ENCODE results near the gene LRRC8C. TPM values are rescaled to one million over a fixed set of nuclear protein-coding genes. Genes with fewer than 3 reads are reported as not detected.

LRRC8C gene
- total and polyA plus RNA-seq, 11 donors = 3.2 to 16.3 (median 9.2) TPM

DNA sequence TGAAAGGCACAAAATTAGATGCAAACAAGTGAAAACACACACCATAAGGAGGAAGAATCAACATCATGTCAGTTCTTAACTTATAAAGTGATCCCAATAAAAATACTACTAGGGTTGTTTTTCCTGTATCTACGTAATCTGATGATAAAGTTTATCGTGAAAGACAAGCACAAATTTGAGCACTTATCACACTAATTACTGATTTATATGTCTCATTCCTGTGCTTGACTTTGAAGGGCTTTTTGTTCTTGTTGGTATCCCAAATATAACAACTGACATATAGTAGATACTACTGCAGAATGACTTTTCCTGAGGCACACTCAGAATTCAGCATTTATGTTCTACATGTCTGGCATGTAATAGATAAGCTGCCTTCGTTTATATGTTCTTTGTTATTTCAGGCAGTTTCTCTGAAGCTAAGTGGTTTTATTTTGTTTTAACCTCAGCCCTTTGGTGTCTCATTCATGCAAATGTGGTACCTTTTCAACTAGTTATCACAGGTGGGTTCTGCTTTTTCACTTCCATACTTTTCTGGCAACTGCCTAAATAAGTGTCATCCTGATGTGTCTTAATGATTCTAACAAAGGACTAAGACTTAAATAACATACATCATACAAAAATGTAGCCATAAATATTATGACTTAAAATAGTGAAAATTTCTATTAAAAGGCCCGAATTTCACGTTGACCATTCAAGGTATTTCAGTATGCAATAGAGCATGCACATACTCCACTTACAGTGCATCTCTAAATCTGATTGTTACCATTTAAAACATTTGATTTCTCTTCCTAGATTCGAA lies 73.2 kb downstream of the LRRC8C start:
- ATAC-seq (no peak), DNase-seq (no peak)
- Histone ChIP-seq H3K4me1 (peaks cover 0 to 49% (median 13%) of the 10 kb centered on the region in 12 donors), H3K4me3 (no peak overlapping the region), H3K27ac (peak overlapping the region in 2 of 12 donors; percentile 23 to 71), H3K9me3 (no peaks in the 10 kb centered on the region), H3K27me3 (no peaks in the 10 kb centered on the region), H3K36me3 (peaks cover 0 to 16% (median 0%) of the 10 kb centered on the region in 9 donors)
- 64 to 69% (median 66%) methylated on average over 6 of the region's 6 CpGs for WGBS, 4 donors
- intact Hi-C loops (cut with DNase I) = loop anchor here in 1 of 10 donors (5.0 kb wide), 1 partner anchor 64 kb away; no protein-coding TSS in a partner anchor
- TF ChIP-seq POLR2A (IDR thresholded peaks at IDR 0.05) = no peak
- TF ChIP-seq, protein P1, sequence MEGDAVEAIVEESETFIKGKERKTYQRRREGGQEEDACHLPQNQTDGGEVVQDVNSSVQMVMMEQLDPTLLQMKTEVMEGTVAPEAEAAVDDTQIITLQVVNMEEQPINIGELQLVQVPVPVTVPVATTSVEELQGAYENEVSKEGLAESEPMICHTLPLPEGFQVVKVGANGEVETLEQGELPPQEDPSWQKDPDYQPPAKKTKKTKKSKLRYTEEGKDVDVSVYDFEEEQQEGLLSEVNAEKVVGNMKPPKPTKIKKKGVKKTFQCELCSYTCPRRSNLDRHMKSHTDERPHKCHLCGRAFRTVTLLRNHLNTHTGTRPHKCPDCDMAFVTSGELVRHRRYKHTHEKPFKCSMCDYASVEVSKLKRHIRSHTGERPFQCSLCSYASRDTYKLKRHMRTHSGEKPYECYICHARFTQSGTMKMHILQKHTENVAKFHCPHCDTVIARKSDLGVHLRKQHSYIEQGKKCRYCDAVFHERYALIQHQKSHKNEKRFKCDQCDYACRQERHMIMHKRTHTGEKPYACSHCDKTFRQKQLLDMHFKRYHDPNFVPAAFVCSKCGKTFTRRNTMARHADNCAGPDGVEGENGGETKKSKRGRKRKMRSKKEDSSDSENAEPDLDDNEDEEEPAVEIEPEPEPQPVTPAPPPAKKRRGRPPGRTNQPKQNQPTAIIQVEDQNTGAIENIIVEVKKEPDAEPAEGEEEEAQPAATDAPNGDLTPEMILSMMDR (IDR thresholded peaks at IDR 0.05) = no peak

DNA sequence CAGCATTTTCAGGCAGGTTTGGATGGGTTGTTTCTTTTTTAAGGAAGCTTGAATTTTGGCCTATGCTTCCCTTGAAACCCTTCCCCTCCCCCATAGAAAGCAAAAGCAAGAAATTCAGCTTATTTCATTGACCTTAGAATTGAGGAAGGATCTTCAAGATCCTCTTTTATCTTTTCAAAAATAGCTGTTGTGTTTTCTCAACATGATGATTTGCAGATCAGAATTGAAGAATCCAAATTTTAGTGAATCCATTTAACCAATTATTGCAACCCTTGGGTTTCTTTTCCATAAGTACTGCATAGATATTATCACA lies 73.7 kb downstream of the LRRC8C start:
- no peaks in the 10 kb centered on the region for H3K27me3 ChIP-seq
- DNase-seq (no peak), ATAC-seq (no peak)
- peaks cover 0 to 45% (median 12%) of the 10 kb centered on the region in 12 donors for H3K4me1 ChIP-seq
- H3K4me3 ChIP-seq = no peak overlapping the region
- H3K27ac ChIP-seq = peak overlapping the region in 2 of 12 donors; percentile 23 to 71
- no peak for TF ChIP-seq POLR2A (IDR thresholded peaks at IDR 0.05)
- TF ChIP-seq, protein P1 (IDR thresholded peaks at IDR 0.05) = no peak
- peaks cover 0 to 20% (median 0%) of the 10 kb centered on the region in 9 donors for H3K36me3 ChIP-seq
- H3K9me3 ChIP-seq = no peaks in the 10 kb centered on the region
- intact Hi-C loops (cut with DNase I) = loop anchor here in 1 of 10 donors (5.0 kb wide), 1 partner anchor 64 kb away; no protein-coding TSS in a partner anchor

DNA sequence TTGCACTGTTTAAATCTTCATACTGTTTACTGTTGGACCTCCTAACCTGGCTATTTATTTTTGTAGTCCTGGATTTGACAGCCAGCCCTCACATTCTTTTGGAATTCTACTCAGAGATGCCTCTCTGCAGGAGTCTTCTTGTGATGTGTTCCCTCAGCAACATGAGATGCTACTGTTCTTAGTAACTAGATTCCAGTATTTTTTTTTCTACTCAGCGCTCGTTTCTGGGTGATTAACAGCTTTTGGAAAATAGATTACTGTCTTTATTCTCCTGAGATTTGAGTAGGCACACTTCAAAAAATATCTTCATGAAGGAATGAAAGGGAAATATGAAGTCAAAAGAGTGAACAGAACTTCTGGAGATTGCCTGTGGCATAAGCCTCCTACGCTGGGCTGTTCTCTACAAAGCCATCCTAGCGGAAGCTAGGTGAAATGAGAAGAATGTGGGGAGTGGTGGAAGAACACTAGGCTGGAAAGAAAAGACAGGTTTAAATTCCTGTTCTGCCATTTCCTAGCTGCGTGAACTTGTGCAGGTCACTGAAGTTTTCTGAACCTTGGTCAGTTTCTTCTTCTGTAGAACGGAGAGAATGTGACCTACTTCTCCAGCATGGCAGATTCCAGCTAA lies 75.9 kb downstream of the LRRC8C start:
- Histone ChIP-seq H3K27ac (peak overlapping the region in 7 of 12 donors; percentile 40 to 69 (median 59)), H3K36me3 (peaks cover 0 to 29% (median 15%) of the 10 kb centered on the region in 9 donors), H3K9me3 (no peaks in the 10 kb centered on the region), H3K4me3 (no peak overlapping the region), H3K4me1 (peaks cover 0 to 38% (median 8%) of the 10 kb centered on the region in 12 donors), H3K27me3 (no peaks in the 10 kb centered on the region)
- no peak for TF ChIP-seq POLR2A (IDR thresholded peaks at IDR 0.05)
- 79 to 83% (median 81%) methylated on average over 6 of the region's 6 CpGs for WGBS, 4 donors
- DNase-seq = no peak
- intact Hi-C loops (cut with DNase I) = loop anchor here in 1 of 10 donors (5.0 kb wide), 1 partner anchor 67 kb away; no protein-coding TSS in a partner anchor
- no peak for ATAC-seq

DNA sequence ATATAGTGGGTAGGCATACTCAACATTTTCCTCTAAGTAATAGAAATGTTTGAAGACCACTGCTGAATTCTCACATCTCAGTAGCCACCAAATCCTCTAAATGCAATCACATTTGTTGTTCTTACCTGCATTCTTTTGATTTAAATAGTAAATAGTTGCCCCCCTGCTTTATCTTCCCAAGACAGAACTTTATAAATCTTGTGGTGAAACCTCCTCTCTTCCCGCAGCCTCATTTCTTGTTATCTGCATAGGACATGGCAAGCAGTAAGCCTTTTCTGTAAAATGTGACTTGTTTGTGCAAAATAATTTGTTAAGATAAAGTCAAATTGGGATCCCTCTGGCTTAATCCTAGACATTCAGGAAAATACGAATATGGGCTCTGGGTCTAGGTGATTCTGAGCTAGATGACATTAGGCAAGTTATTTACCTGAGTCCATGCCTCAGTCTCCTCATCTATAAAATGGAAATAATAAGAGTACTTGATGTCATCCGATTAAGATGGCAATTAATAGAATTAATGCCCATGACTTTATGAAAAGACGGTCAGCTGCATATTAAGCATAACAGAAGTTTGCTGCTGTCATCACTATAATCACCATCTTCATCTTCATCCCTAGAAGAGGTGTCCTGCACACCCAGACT lies 77.7 kb downstream of the LRRC8C start:
- 95 to 96% (median 95%) methylated on average over 4 of the region's 4 CpGs for WGBS, 4 donors
- DNase-seq (no peak), ATAC-seq (no peak)
- peaks cover 0 to 44% (median 27%) of the 10 kb centered on the region in 9 donors for H3K36me3 ChIP-seq
- TF ChIP-seq, protein P1 (IDR thresholded peaks at IDR 0.05) = no peak
- no peak for TF ChIP-seq POLR2A (IDR thresholded peaks at IDR 0.05)
- H3K27ac ChIP-seq = peak overlapping the region in 8 of 12 donors; percentile 9 to 61 (median 26)
- H3K27me3 ChIP-seq = no peaks in the 10 kb centered on the region
- peaks cover 0 to 36% (median 7%) of the 10 kb centered on the region in 12 donors for H3K4me1 ChIP-seq
- intact Hi-C loops (cut with DNase I) = loop anchor here in 1 of 10 donors (1.0 kb wide), 1 partner anchor 8 kb away; no protein-coding TSS in a partner anchor
- no peak overlapping the region for H3K4me3 ChIP-seq
- no peaks in the 10 kb centered on the region for H3K9me3 ChIP-seq

Measured in heart left ventricle (tissue), 16 donors.